ENCODE data around the gene GLI1.

GRCh38 chr12:57454213-57454565 lies 5.4 kb upstream of the GLI1 start:
- TF ChIP-seq, protein P1, sequence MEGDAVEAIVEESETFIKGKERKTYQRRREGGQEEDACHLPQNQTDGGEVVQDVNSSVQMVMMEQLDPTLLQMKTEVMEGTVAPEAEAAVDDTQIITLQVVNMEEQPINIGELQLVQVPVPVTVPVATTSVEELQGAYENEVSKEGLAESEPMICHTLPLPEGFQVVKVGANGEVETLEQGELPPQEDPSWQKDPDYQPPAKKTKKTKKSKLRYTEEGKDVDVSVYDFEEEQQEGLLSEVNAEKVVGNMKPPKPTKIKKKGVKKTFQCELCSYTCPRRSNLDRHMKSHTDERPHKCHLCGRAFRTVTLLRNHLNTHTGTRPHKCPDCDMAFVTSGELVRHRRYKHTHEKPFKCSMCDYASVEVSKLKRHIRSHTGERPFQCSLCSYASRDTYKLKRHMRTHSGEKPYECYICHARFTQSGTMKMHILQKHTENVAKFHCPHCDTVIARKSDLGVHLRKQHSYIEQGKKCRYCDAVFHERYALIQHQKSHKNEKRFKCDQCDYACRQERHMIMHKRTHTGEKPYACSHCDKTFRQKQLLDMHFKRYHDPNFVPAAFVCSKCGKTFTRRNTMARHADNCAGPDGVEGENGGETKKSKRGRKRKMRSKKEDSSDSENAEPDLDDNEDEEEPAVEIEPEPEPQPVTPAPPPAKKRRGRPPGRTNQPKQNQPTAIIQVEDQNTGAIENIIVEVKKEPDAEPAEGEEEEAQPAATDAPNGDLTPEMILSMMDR (IDR thresholded peaks at IDR 0.05; ENCODE audit: low read length), result no peak
- TF ChIP-seq EZH2 (IDR thresholded peaks at IDR 0.05; ENCODE audit: borderline replicate concordance, low read length), result no peak
